Measurements from ENCODE around the gene UBR4. TPM values are rescaled to one million over a fixed set of nuclear protein-coding genes. Genes with fewer than 3 reads are reported as not detected.

The UBR4 gene
- total and polyA plus RNA-seq, 2 of the 8 experiments (the other 6 are each of a cell fraction or from before 2014, with no cell fraction given): 139 to 152 TPM

GRCh38 chr1:19066248-19066873 is 143.7 kb downstream of the UBR4 start:
- H3K9me3 ChIP-seq (ENCODE audit: insufficient read depth in 2 of 2, low read depth in 1 of 2, low read length in 1 of 2): 0 out of 4 replicates have a peak, but pooled peaks cover 0 to 5% of the 10 kb centered on the region in 2 experiments
- no peak overlapping the region for H4K8ac ChIP-seq (ENCODE audit: extremely low read depth, insufficient read depth, low read length)
- no peak overlapping the region for H2BK5ac ChIP-seq (ENCODE audit: low read depth, low read length)
- 0 out of 2 replicates have a peak overlapping the region, but pooled peaks have one; percentile 61 for H2BK12ac ChIP-seq (ENCODE audit: low read depth, low read length)
- H4K20me1 ChIP-seq (replicated peaks in 1 of 2; ENCODE audit: control insufficient read depth in 1 of 2, insufficient read depth in 2 of 2, low read length in 2 of 2): no peaks in the 10 kb centered on the region
- no peak overlapping the region for H4K5ac ChIP-seq (ENCODE audit: insufficient read length, low read depth, low read length)
- H3K36me3 ChIP-seq (ENCODE audit: control insufficient read depth in 2 of 4, insufficient read depth in 4 of 4, low read length in 3 of 4): no peaks in the 10 kb centered on the region
- H2BK15ac ChIP-seq (ENCODE audit: low read length): no peak overlapping the region
- no peak overlapping the region for H3K4ac ChIP-seq (replicated peaks; ENCODE audit: insufficient read length, low read depth, low read length)
- H3K27ac ChIP-seq (ENCODE audit: low read depth, low read length): no peak overlapping the region
- H2BK20ac ChIP-seq (ENCODE audit: low read length): no peak overlapping the region
- H3K27me3 ChIP-seq (replicated peaks in 1 of 4; ENCODE audit: control insufficient read depth in 3 of 4, extremely low read depth in 1 of 4, insufficient read depth in 3 of 4, low read length in 3 of 4): no peaks in the 10 kb centered on the region
- no peak overlapping the region for H2AK5ac ChIP-seq (ENCODE audit: low read depth, low read length)
- WGBS, 2 experiments (ENCODE audit: extremely low coverage in 1 of 2, insufficient coverage in 1 of 2, insufficient read length in 1 of 2, insufficient replicate concordance in 2 of 2, low coverage in 1 of 2, low lambda C conversion rate in 2 of 2, missing lambda C conversion rate in 1 of 2): 90% methylated on average over 14 of the region's 14 CpGs; no CpG with 5 or more reads in 1 of the 2 experiments
- no peak overlapping the region; the same call in 1 of the 2 replicates for H3K18ac ChIP-seq (ENCODE audit: extremely low read depth, low read length)
- no peaks in the 10 kb centered on the region for H3K79me2 ChIP-seq (ENCODE audit: control insufficient read depth in 1 of 2, insufficient read depth in 2 of 2, low read length in 2 of 2)
- no peak overlapping the region for H3K4me3 ChIP-seq (ENCODE audit: extremely low read depth in 1 of 4, insufficient read depth in 2 of 4, low read depth in 3 of 4, low read length in 4 of 4)
- no peaks in the 10 kb centered on the region; the same call in 1 of the 2 replicates for H3K23me2 ChIP-seq (ENCODE audit: low read depth, low read length)
- no peak overlapping the region for H3K14ac ChIP-seq (ENCODE audit: insufficient read length)
- no peak overlapping the region for H2BK120ac ChIP-seq (replicated peaks; ENCODE audit: low read depth, low read length)
- no peak overlapping the region for H3K4me2 ChIP-seq (ENCODE audit: insufficient read depth in 1 of 2, low read depth in 2 of 2, low read length in 2 of 2)
- no peak overlapping the region for H3K9ac ChIP-seq (replicated peaks in 1 of 4; ENCODE audit: extremely low read depth in 1 of 4, low read depth in 3 of 4, low read length in 3 of 4)
- H3K56ac ChIP-seq (replicated peaks; ENCODE audit: insufficient read length, low read depth, low read length): no peak overlapping the region
- no peak for FAIRE-seq
- no peak overlapping the region for H4K91ac ChIP-seq (replicated peaks; ENCODE audit: insufficient read length, low read length)
- ChIA-PET POLR2A (ENCODE audit: partially characterized antibody) (interaction anchor here (0.8 kb wide), 1 partner anchor 8 kb away, joined by 3 read pairs; no protein-coding TSS in a partner anchor), CTCF (ENCODE audit: partially characterized antibody) (interaction anchor here (0.6 to 8.6 kb wide), 6 partner anchors 16 to 885 kb away, joined by 3 to 59 read pairs (median 4); no protein-coding TSS in a partner anchor)
- H2AFZ ChIP-seq (ENCODE audit: low read length): no peak overlapping the region
- H3K79me1 ChIP-seq (ENCODE audit: low read depth, low read length): no peaks in the 10 kb centered on the region; the same call in 1 of the 2 replicates
- H3K23ac ChIP-seq (ENCODE audit: insufficient read length): no peak overlapping the region
- peaks cover 0 to 9% (median 3%) of the 10 kb centered on the region in 4 experiments; a peak in 5 of 7 replicates for H3K4me1 ChIP-seq (replicated peaks in 1 of 4; ENCODE audit: control insufficient read depth in 3 of 4, insufficient read depth in 4 of 4, low read length in 3 of 4)
- DNase-seq (ENCODE audit: low read depth in 1 of 2, low spot score in 2 of 2): no peak
- no peak for TF ChIP-seq SUZ12 (IDR thresholded peaks at IDR 0.05; ENCODE audit: low read length)
- TF ChIP-seq YY1 (IDR thresholded peaks at IDR 0.05; ENCODE audit: low read depth, low read length): no peak
- TF ChIP-seq SP2 (IDR thresholded peaks at IDR 0.05; ENCODE audit: low read length): no peak
- no peak for TF ChIP-seq ATF3 (IDR thresholded peaks at IDR 0.05; ENCODE audit: insufficient read depth, low read depth, low read length)
- TF ChIP-seq, protein P1, sequence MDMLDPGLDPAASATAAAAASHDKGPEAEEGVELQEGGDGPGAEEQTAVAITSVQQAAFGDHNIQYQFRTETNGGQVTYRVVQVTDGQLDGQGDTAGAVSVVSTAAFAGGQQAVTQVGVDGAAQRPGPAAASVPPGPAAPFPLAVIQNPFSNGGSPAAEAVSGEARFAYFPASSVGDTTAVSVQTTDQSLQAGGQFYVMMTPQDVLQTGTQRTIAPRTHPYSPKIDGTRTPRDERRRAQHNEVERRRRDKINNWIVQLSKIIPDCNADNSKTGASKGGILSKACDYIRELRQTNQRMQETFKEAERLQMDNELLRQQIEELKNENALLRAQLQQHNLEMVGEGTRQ (IDR thresholded peaks at IDR 0.05; ENCODE audit: low read length): no peak
- no peak for TF ChIP-seq RXRA (IDR thresholded peaks at IDR 0.05; ENCODE audit: insufficient read depth, low read depth, low read length)
- TF ChIP-seq TBP (IDR thresholded peaks at IDR 0.05; ENCODE audit: low read depth, low read length): no peak
- no peak for TF ChIP-seq CTBP2 (IDR thresholded peaks at IDR 0.05; ENCODE audit: borderline replicate concordance, insufficient read depth, insufficient read length, low read length)
- no peak for TF ChIP-seq KDM4A (IDR thresholded peaks at IDR 0.05; ENCODE audit: low read depth, low read length, severe bottlenecking)
- TF ChIP-seq CREB1 (IDR thresholded peaks at IDR 0.05): no peak
- no peak for TF ChIP-seq EP300 (IDR thresholded peaks at IDR 0.05; ENCODE audit: borderline replicate concordance in 1 of 2, low read depth in 2 of 2, low read length in 2 of 2)
